HG03457 (cell line): ENCODE data around the gene RAD51B.
"Not testable (repeated sequence)": the region's sequence is repeated elsewhere in the genome, so short reads cannot be mapped to it uniquely, and the experiment has no call there.

Experiments
- ATAC-seq: cut with Tn5 transposase; IDR thresholded peaks from one replicate; pipeline ENCODE4 v1.9.1; 2021; ENCODE audit warnings: moderate number of reproducible peaks; ENCODE audit not compliant: unreplicated experiment

RAD51B gene

GRCh38 chr14:68166731-68167382 is 347.3 kb downstream of the RAD51B start:
- no peak for ATAC-seq

- no peak for ATAC-seq
Measured at GRCh38 chr14:68167383-68168087, 348.0 kb downstream of the RAD51B start.

GRCh38 chr14:68168460-68169109 is 349.0 kb downstream of the RAD51B start:
- no peak for ATAC-seq

- no peak for ATAC-seq
Measured at GRCh38 chr14:68172216-68172615, 352.6 kb downstream of the RAD51B start.

GRCh38 chr14:68172627-68173026 is 353.0 kb downstream of the RAD51B start:
- no peak for ATAC-seq

- no peak for ATAC-seq
Measured at GRCh38 chr14:68173227-68173972, 353.8 kb downstream of the RAD51B start.

- ATAC-seq: no peak
Measured at GRCh38 chr14:68174446-68174845, 354.9 kb downstream of the RAD51B start.

- no peak for ATAC-seq
Measured at GRCh38 chr14:68176687-68177086, 357.1 kb downstream of the RAD51B start.

GRCh38 chr14:68177728-68178127 is 358.1 kb downstream of the RAD51B start:
- ATAC-seq: no peak

- no peak for ATAC-seq
Measured at GRCh38 chr14:68178282-68178681, 358.7 kb downstream of the RAD51B start.

GRCh38 chr14:68181519-68182326 is 362.1 kb downstream of the RAD51B start:
- ATAC-seq: no peak

GRCh38 chr14:68182492-68182891 is 362.9 kb downstream of the RAD51B start:
- ATAC-seq: peak; percentile 56

GRCh38 chr14:68186500-68187276 is 367.1 kb downstream of the RAD51B start:
- ATAC-seq: not testable (repeated sequence)

GRCh38 chr14:68188174-68188573 is 368.6 kb downstream of the RAD51B start:
- ATAC-seq: no peak

GRCh38 chr14:68190032-68190431 is 370.5 kb downstream of the RAD51B start:
- ATAC-seq: no peak

GRCh38 chr14:68191567-68192321 is 372.2 kb downstream of the RAD51B start:
- no peak for ATAC-seq

- no peak for ATAC-seq
Measured at GRCh38 chr14:68192935-68193334, 373.4 kb downstream of the RAD51B start.

GRCh38 chr14:68193970-68194681 is 374.5 kb downstream of the RAD51B start:
- no peak for ATAC-seq
